ENCODE data around the gene C1RL. TPM values are rescaled to one million over a fixed set of nuclear protein-coding genes. Genes with fewer than 3 reads are reported as not detected.
A peak's percentile ranks its signal among the peaks of the same experiment; 100 is the strongest.

C1RL gene
- total and polyA plus RNA-seq, 10 donors: 19.1 to 126 (median 84.4) TPM

- intact Hi-C loops (cut with DNase I; ENCODE audit: low total_unique reads): no loop called here
- H3K36me3 ChIP-seq: peaks cover 0 to 33% (median 2%) of the 10 kb centered on the region in 6 donors
- peak overlapping the region in 2 of 8 donors; percentile 63 to 80 for H3K4me3 ChIP-seq
- 60 to 76% (median 61%) methylated on average over 7 of the region's 7 CpGs for WGBS, 5 donors
- no peak for DNase-seq
- H3K4me1 ChIP-seq: peaks cover 16 to 95% (median 45%) of the 10 kb centered on the region in 6 donors
- TF ChIP-seq POLR2AphosphoS5 (IDR thresholded peaks at IDR 0.05): peak; percentile 10 to 69 (median 23)
- no peak for TF ChIP-seq POLR2A (IDR thresholded peaks at IDR 0.05)
- peak overlapping the region; percentile 35 to 89 (median 60) for H3K27ac ChIP-seq
- H3K9me3 ChIP-seq: no peaks in the 10 kb centered on the region
- H3K27me3 ChIP-seq (replicated peaks in 1 of 7): no peaks in the 10 kb centered on the region
These were observed 14.1 kb upstream of the C1RL start for GRCh38 chr12:7122811-7123769.

GRCh38 chr12:7121324-7121723 lies 12.3 kb upstream of the C1RL start:
- no peak overlapping the region for H3K4me3 ChIP-seq
- peaks cover 14 to 79% (median 43%) of the 10 kb centered on the region in 6 donors for H3K4me1 ChIP-seq
- peak overlapping the region in 7 of 8 donors; percentile 32 to 89 (median 61) for H3K27ac ChIP-seq
- WGBS, 5 donors: 55 to 86% (median 76%) methylated on average over 5 of the region's 5 CpGs
- no peaks in the 10 kb centered on the region for H3K9me3 ChIP-seq
- H3K27me3 ChIP-seq (replicated peaks in 1 of 7): no peaks in the 10 kb centered on the region
- intact Hi-C loops (cut with DNase I; ENCODE audit: low total_unique reads): no loop called here
- peaks cover 0 to 50% (median 17%) of the 10 kb centered on the region in 6 donors for H3K36me3 ChIP-seq
- DNase-seq: no peak
- no peak for TF ChIP-seq POLR2AphosphoS5 (IDR thresholded peaks at IDR 0.05)
- TF ChIP-seq, protein P1, sequence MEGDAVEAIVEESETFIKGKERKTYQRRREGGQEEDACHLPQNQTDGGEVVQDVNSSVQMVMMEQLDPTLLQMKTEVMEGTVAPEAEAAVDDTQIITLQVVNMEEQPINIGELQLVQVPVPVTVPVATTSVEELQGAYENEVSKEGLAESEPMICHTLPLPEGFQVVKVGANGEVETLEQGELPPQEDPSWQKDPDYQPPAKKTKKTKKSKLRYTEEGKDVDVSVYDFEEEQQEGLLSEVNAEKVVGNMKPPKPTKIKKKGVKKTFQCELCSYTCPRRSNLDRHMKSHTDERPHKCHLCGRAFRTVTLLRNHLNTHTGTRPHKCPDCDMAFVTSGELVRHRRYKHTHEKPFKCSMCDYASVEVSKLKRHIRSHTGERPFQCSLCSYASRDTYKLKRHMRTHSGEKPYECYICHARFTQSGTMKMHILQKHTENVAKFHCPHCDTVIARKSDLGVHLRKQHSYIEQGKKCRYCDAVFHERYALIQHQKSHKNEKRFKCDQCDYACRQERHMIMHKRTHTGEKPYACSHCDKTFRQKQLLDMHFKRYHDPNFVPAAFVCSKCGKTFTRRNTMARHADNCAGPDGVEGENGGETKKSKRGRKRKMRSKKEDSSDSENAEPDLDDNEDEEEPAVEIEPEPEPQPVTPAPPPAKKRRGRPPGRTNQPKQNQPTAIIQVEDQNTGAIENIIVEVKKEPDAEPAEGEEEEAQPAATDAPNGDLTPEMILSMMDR (IDR thresholded peaks at IDR 0.05 in 8 of 11, conservative IDR thresholded peaks at IDR 0.05 in 3 of 11): no peak
- TF ChIP-seq POLR2A (IDR thresholded peaks at IDR 0.05): no peak

DNA sequence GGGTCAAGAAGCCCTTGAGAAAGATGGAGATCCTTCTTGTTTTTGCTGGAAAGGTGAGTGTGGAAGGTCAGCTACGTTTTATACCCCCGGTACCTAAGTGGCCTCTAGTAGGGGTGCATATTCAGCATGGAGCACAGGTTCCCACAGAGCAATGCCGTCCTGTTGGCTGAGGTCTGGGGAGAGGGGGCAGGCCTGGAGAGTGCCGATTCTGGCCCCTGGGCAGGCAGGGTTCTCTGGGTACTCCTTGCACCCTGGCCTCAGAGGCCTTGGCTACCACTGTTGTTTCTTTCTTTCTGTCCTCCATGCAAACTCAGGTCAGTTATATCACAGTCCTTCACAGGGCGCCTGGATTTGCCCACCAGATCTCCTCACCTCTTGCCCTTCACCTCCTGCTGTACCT lies 11.2 kb upstream of the C1RL start:
- intact Hi-C loops (cut with DNase I; ENCODE audit: low total_unique reads): no loop called here
- Histone ChIP-seq H3K4me1 (peaks cover 14 to 71% (median 41%) of the 10 kb centered on the region in 6 donors), H3K27ac (peak overlapping the region in 7 of 8 donors; percentile 36 to 85 (median 55)), H3K4me3 (no peak overlapping the region), H3K27me3 (replicated peaks in 1 of 7) (no peaks in the 10 kb centered on the region), H3K36me3 (peaks cover 0 to 62% (median 26%) of the 10 kb centered on the region in 6 donors), H3K9me3 (no peaks in the 10 kb centered on the region)
- WGBS, 5 donors: 77 to 88% (median 83%) methylated on average over 5 of the region's 5 CpGs
- DNase-seq: no peak
- TF ChIP-seq, protein P1 (IDR thresholded peaks at IDR 0.05 in 8 of 11, conservative IDR thresholded peaks at IDR 0.05 in 3 of 11): no peak
- TF ChIP-seq POLR2A (IDR thresholded peaks at IDR 0.05) (no peak), POLR2AphosphoS5 (IDR thresholded peaks at IDR 0.05) (no peak)

DNA sequence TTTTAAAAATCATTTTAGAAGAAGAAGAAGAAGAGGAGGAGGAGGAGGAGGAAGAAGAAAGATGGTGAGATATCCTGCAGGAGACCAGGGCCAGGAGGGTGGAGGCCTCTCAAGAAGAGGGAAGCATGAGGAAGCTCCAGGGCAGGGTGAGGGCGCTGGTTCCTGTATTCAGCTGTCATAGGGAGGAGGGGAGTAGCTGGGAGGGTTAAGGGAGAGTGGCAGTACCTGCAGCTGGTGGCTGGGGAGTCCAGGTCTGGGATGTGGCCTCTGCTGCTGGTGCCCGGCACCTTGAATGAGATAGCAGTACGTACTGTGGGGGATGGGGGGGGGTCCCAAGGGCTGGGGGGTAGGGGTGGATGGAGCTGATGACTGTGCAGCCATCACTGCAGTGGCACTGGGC lies 9.9 kb upstream of the C1RL start:
- DNase-seq: no peak
- H3K27ac ChIP-seq: no peak overlapping the region
- TF ChIP-seq POLR2A (IDR thresholded peaks at IDR 0.05) (no peak), POLR2AphosphoS5 (IDR thresholded peaks at IDR 0.05) (no peak)
- TF ChIP-seq, protein P1 (IDR thresholded peaks at IDR 0.05 in 8 of 11, conservative IDR thresholded peaks at IDR 0.05 in 3 of 11): no peak
- intact Hi-C loops (cut with DNase I; ENCODE audit: low total_unique reads): loop anchor here (10.0 kb wide), 1 partner anchor 174 kb away; the partner anchor contains the start of genes C12orf57 and RNU7-1
- no peaks in the 10 kb centered on the region for H3K27me3 ChIP-seq (replicated peaks in 1 of 7)
- WGBS, 5 donors: 69 to 88% (median 85%) methylated on average over 3 of the region's 3 CpGs
- no peak overlapping the region for H3K4me3 ChIP-seq
- H3K4me1 ChIP-seq: peaks cover 10 to 58% (median 36%) of the 10 kb centered on the region in 6 donors
- peaks cover 0 to 74% (median 35%) of the 10 kb centered on the region in 6 donors for H3K36me3 ChIP-seq
- no peaks in the 10 kb centered on the region for H3K9me3 ChIP-seq

Data from spleen (tissue), 11 donors.